Fibroblast of lung (primary cell): ENCODE results near the gene ATP11A.

Experiments
- CTCF ChIP-seq, 2 donors: IDR thresholded peaks in 1 of 2; conservative IDR thresholded peaks in 1 of 2; 1 replicate in 1 of 2; 2 replicates in 1 of 2; pipeline ENCODE4 v1.5.1; 2011 to 2012; ENCODE audit warnings: low read length in 2 of 2, control low read depth in 1 of 2, inconsistent platforms in 1 of 2, low read depth in 1 of 2, mild to moderate bottlenecking in 1 of 2
- EZH2 ChIP-seq: IDR thresholded peaks from 2 replicates; pipeline ENCODE4 v1.5.1; 2012; ENCODE audit warnings: low read length, control low read depth, mild to moderate bottlenecking; ENCODE audit errors: missing control alignments

GRCh38 chr13:112750570-112750969, 60.7 kb downstream of the ATP11A start:
- TF ChIP-seq CTCF (conservative IDR thresholded peaks at IDR 0.05 in 1 of 2, IDR thresholded peaks at IDR 0.05 in 1 of 2; ENCODE audit: low read depth in 1 of 2, low read length in 2 of 2) (no peak), EZH2 (no peak)
